ENCODE results near the gene ATF7IP2. TPM values are rescaled to one million over a fixed set of nuclear protein-coding genes. Genes with fewer than 3 reads are reported as not detected.
"Not testable (repeated sequence)": the region's sequence is repeated elsewhere in the genome, so short reads cannot be mapped to it uniquely, and the experiment has no call there.

Gene ATF7IP2
- polyA plus RNA-seq, 2 donors = 4.9 to 6.4 TPM

DNA sequence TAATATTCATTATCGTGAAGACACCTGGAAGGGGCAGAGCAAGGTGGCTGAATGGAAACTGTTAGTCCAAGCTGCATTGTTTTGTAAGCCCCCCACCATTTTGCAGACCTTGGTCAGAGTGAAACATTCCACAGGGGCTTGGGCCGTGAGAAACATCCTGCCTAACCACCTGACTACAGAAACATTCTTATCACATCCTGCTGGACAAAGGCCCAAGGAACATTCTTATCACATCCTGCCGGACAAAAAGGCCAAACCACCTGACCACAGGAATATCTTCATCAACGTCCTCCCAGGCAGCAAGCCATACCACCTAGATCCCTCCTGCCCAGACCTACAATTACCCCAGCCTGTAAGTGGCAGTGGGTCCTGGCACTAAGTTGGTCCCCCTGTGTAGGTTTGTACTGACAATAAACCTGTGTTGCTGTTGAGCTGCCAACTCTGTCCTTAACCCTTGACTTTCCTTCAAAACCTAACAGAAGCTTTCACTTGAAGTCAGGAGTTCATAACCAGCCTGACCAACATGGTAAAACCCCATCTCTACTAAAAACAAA, 19.6 kb downstream of the ATF7IP2 start:
- Histone ChIP-seq H3K4me1 (ENCODE audit: control insufficient read depth in 2 of 2, insufficient read depth in 2 of 2, low read length in 1 of 2) (no peaks in the 10 kb centered on the region), H3K27ac (ENCODE audit: low read depth in 2 of 2, low read length in 1 of 2) (no peak overlapping the region), H3K36me3 (ENCODE audit: control insufficient read depth in 2 of 2, insufficient read depth in 2 of 2, low read length in 1 of 2) (peaks cover 0 to 4% of the 10 kb centered on the region in 2 donors), H3K27me3 (ENCODE audit: control insufficient read depth in 1 of 2, insufficient read depth in 2 of 2, low read length in 2 of 2) (no peaks in the 10 kb centered on the region), H3K4me3 (ENCODE audit: low read depth in 1 of 2, low read length in 2 of 2) (no peak overlapping the region), H3K9me3 (ENCODE audit: control insufficient read depth in 2 of 2, insufficient read depth in 1 of 2, low read depth in 1 of 2, low read length in 1 of 2) (peaks cover 0 to 9% of the 10 kb centered on the region in 2 donors)
- 59 to 70% methylated on average over 4 of the region's 4 CpGs for WGBS, 2 donors

DNA sequence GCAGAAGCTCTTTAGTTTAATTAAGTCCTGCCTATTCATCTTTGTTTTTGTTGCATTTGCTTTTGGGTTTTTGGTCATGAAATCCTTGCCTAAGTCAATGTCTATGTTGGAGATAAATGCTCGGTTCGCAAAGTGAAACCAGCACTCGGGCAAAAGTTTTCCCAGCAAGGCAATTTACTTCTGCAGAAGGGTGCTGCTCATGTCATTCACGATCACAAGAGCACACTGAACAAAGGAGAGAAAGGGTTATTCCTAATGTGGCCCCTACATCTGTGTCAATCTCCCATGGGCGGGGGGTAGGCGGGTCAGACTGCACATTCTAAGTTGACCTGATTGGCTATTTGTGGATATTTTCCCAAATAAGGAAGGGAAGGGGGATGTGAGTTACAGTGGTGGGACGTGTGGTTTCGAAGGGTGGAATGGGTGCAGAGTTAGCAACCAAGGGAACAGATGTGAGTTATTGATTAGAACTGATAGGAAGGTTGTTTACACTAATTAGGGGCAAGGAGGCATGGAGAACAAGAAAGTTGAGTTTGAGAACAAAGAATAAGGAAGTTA, 23.0 kb downstream of the ATF7IP2 start:
- no peak overlapping the region for H3K27ac ChIP-seq (ENCODE audit: low read depth in 2 of 2, low read length in 1 of 2)
- no peaks in the 10 kb centered on the region for H3K4me1 ChIP-seq (ENCODE audit: control insufficient read depth in 2 of 2, insufficient read depth in 2 of 2, low read length in 1 of 2)
- H3K36me3 ChIP-seq (ENCODE audit: control insufficient read depth in 2 of 2, insufficient read depth in 2 of 2, low read length in 1 of 2) = peaks cover 0 to 4% of the 10 kb centered on the region in 2 donors
- H3K9me3 ChIP-seq (ENCODE audit: control insufficient read depth in 2 of 2, insufficient read depth in 1 of 2, low read depth in 1 of 2, low read length in 1 of 2) = peaks cover 0 to 12% of the 10 kb centered on the region in 2 donors
- WGBS, 2 donors = 88 to 92% methylated on average over 8 of the region's 8 CpGs
- H3K4me3 ChIP-seq (ENCODE audit: low read depth in 1 of 2, low read length in 2 of 2) = no peak overlapping the region
- H3K27me3 ChIP-seq (ENCODE audit: control insufficient read depth in 1 of 2, insufficient read depth in 2 of 2, low read length in 2 of 2) = no peaks in the 10 kb centered on the region

DNA sequence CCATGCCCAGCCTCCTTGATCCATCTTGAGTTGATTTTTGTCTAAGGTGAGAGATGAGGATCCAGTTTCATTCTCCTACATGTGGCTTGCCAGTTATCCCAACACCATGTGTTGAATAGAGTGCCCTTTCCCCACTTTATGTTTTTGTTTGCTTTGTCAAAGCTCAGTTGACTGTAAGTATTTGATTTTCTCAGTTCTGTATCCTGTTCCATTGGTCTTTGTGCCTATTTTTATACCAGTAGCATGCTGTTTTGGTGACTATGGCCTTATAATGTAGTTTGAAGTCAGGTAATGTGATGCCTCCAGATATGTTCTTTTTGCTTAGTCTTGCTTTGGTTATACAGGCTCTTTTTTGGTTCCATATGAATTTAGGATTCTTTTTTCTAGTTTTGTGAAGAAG, 23.9 kb downstream of the ATF7IP2 start:
- not testable (repeated sequence) for H3K4me3 ChIP-seq (ENCODE audit: low read depth in 1 of 2, low read length in 2 of 2); H3K27ac ChIP-seq (ENCODE audit: low read depth in 2 of 2, low read length in 1 of 2); H3K36me3 ChIP-seq (ENCODE audit: control insufficient read depth in 2 of 2, insufficient read depth in 2 of 2, low read length in 1 of 2); H3K4me1 ChIP-seq (ENCODE audit: control insufficient read depth in 2 of 2, insufficient read depth in 2 of 2, low read length in 1 of 2); H3K27me3 ChIP-seq (ENCODE audit: control insufficient read depth in 1 of 2, insufficient read depth in 2 of 2, low read length in 2 of 2)
- H3K9me3 ChIP-seq (ENCODE audit: control insufficient read depth in 2 of 2, insufficient read depth in 1 of 2, low read depth in 1 of 2, low read length in 1 of 2) = peaks cover 0 to 12% of the 10 kb centered on the region in 2 donors

DNA sequence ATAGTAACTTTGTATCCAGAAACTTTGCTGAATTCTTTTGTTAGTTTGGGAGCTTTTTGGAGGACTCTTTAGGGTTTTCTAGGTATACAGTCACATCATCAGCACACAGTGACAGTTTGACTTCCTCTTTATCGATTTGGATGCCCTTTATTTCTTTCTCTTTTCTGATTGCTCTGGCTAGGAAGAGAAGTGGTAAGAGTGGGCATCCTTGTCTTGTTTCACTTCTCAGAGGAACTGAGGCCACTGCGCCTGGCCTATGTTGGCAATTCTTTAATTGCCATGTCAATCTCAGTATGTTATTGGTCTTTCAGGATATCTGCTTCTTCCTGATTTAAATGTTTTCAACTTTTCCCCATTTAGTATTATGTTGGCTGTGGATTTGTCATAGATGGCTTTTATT, 24.6 kb downstream of the ATF7IP2 start:
- Histone ChIP-seq H3K27ac (ENCODE audit: low read depth in 2 of 2, low read length in 1 of 2) (no peak overlapping the region), H3K9me3 (ENCODE audit: control insufficient read depth in 2 of 2, insufficient read depth in 1 of 2, low read depth in 1 of 2, low read length in 1 of 2) (peaks cover 0 to 9% of the 10 kb centered on the region in 2 donors), H3K36me3 (ENCODE audit: control insufficient read depth in 2 of 2, insufficient read depth in 2 of 2, low read length in 1 of 2) (peaks cover 0 to 1% of the 10 kb centered on the region in 2 donors), H3K4me1 (ENCODE audit: control insufficient read depth in 2 of 2, insufficient read depth in 2 of 2, low read length in 1 of 2) (no peaks in the 10 kb centered on the region), H3K4me3 (ENCODE audit: low read depth in 1 of 2, low read length in 2 of 2) (no peak overlapping the region), H3K27me3 (ENCODE audit: control insufficient read depth in 1 of 2, insufficient read depth in 2 of 2, low read length in 2 of 2) (no peaks in the 10 kb centered on the region)
- 87 to 90% methylated on average over 2 of the region's 2 CpGs for WGBS, 2 donors

DNA sequence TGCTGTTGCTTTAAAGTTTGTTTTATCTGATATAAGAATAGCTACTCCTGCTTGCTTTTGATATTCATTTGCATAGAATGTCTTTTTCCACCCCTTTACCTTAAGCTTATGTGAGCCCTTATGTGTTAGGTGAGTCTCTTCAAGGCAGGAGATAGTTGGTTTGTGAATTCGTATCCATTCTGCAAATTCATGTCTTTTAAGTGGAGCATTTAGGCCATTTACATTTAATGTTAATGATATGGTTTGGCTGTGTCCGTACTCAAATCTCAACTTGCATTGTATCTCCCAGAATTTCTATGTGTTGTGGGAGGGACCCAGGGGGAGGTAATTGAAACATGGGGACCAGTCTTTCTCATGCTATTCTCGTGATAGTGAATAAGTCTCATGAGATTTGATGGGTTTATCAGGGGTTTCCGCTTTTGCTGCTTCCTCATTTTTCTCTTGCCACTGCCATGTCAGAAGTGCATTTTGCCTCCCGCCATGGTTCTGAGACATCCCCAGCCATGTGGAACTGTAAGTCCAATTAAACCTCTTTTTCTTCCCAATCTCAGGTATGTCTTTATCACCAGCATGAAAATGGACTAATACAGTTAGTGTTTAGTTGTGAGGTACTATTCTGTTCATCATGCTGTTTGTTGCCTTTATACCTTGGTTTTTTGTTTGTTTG, 27.2 kb downstream of the ATF7IP2 start:
- Histone ChIP-seq H3K9me3 (ENCODE audit: control insufficient read depth in 2 of 2, insufficient read depth in 1 of 2, low read depth in 1 of 2, low read length in 1 of 2) (peaks cover 3 to 14% of the 10 kb centered on the region in 2 donors), H3K4me1 (ENCODE audit: control insufficient read depth in 2 of 2, insufficient read depth in 2 of 2, low read length in 1 of 2) (no peaks in the 10 kb centered on the region), H3K4me3 (ENCODE audit: low read depth in 1 of 2, low read length in 2 of 2) (no peak overlapping the region), H3K36me3 (ENCODE audit: control insufficient read depth in 2 of 2, insufficient read depth in 2 of 2, low read length in 1 of 2) (no peaks in the 10 kb centered on the region), H3K27me3 (ENCODE audit: control insufficient read depth in 1 of 2, insufficient read depth in 2 of 2, low read length in 2 of 2) (no peaks in the 10 kb centered on the region), H3K27ac (ENCODE audit: low read depth in 2 of 2, low read length in 1 of 2) (no peak overlapping the region)
- WGBS, 2 donors = 92 to 95% methylated on average over 5 of the region's 5 CpGs

DNA sequence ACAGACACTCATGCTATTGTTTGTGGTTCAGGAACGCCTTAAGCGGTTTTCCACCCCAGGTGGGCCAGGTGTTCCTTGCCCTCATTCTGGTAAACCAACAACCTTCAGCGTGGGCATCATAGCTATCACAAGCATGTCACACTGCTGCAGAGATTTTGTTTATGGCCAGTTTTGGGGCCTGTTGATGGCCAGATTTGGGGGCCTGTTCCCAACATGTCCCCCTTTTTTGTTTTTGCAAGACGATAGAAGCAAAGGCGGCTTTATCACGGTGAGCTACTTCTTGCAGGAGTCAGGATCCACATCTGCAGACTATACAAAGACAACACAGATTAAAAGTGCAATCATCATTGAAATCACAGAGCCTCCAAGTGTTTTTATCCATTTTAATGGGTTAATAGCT, 32.3 kb downstream of the ATF7IP2 start:
- H3K4me3 ChIP-seq (ENCODE audit: low read depth in 1 of 2, low read length in 2 of 2); H3K36me3 ChIP-seq (ENCODE audit: control insufficient read depth in 2 of 2, insufficient read depth in 2 of 2, low read length in 1 of 2); H3K27ac ChIP-seq (ENCODE audit: low read depth in 2 of 2, low read length in 1 of 2); H3K4me1 ChIP-seq (ENCODE audit: control insufficient read depth in 2 of 2, insufficient read depth in 2 of 2, low read length in 1 of 2); H3K27me3 ChIP-seq (ENCODE audit: control insufficient read depth in 1 of 2, insufficient read depth in 2 of 2, low read length in 2 of 2): not testable (repeated sequence)
- peaks cover 4 to 11% of the 10 kb centered on the region in 2 donors for H3K9me3 ChIP-seq (ENCODE audit: control insufficient read depth in 2 of 2, insufficient read depth in 1 of 2, low read depth in 1 of 2, low read length in 1 of 2)
- WGBS, 2 donors = 96 to 97% methylated on average over 6 of the region's 6 CpGs

DNA sequence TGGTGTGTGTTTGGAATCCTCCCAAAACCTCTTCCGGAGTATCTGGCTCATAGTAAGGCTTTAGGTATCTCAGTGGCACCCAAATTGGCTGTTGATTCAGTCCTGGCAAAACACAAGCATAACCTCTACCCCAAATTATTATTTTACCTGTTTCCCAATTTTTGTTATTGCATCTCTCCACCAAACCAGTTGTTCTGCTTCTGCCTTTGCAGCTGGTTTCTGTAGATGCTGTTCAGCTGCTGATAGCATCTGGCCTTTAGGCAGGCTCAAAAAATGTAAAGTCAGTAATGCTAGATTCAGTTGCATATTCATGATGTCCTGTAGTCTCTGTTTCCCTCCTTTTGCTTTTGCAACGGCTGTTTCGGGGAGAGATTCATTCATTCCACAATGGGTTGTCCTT, 33.8 kb downstream of the ATF7IP2 start:
- no peak overlapping the region for H3K4me3 ChIP-seq (ENCODE audit: low read depth in 1 of 2, low read length in 2 of 2)
- H3K9me3 ChIP-seq (ENCODE audit: control insufficient read depth in 2 of 2, insufficient read depth in 1 of 2, low read depth in 1 of 2, low read length in 1 of 2) = peaks cover 4 to 11% of the 10 kb centered on the region in 2 donors
- WGBS, 2 donors = 95 to 96% methylated on average over 3 of the region's 3 CpGs

DNA sequence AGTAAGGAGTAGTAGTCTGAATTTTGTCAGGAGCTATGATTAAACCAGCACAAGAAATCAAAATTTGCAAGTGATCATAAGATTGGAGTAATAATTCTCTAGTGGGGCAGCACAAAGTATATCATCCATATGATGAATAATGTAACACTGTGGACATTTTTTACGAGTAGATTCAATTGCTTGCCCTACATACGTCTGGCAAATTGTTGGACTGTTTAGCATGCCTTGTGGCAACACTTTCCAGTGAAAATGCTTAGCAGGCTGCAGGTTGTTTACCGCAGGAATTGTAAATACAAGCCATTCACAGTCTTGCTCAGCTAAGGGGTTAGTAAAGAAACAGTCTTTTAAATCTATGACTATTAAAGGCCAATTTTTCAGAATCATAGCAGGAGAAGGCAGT, 35.7 kb downstream of the ATF7IP2 start:
- Histone ChIP-seq H3K4me1 (ENCODE audit: control insufficient read depth in 2 of 2, insufficient read depth in 2 of 2, low read length in 1 of 2) (no peaks in the 10 kb centered on the region), H3K4me3 (ENCODE audit: low read depth in 1 of 2, low read length in 2 of 2) (no peak overlapping the region), H3K9me3 (ENCODE audit: control insufficient read depth in 2 of 2, insufficient read depth in 1 of 2, low read depth in 1 of 2, low read length in 1 of 2) (peaks cover 4 to 9% of the 10 kb centered on the region in 2 donors), H3K27me3 (ENCODE audit: control insufficient read depth in 1 of 2, insufficient read depth in 2 of 2, low read length in 2 of 2) (no peaks in the 10 kb centered on the region), H3K27ac (ENCODE audit: low read depth in 2 of 2, low read length in 1 of 2) (no peak overlapping the region), H3K36me3 (ENCODE audit: control insufficient read depth in 2 of 2, insufficient read depth in 2 of 2, low read length in 1 of 2) (no peaks in the 10 kb centered on the region)
- WGBS, 2 donors = 93 to 95% methylated on average over 3 of the region's 3 CpGs

More for the DNA sequence above, 33.8 kb downstream of the ATF7IP2 start:
- Histone ChIP-seq H3K36me3 (ENCODE audit: control insufficient read depth in 2 of 2, insufficient read depth in 2 of 2, low read length in 1 of 2) (no peaks in the 10 kb centered on the region), H3K27ac (ENCODE audit: low read depth in 2 of 2, low read length in 1 of 2) (no peak overlapping the region), H3K4me1 (ENCODE audit: control insufficient read depth in 2 of 2, insufficient read depth in 2 of 2, low read length in 1 of 2) (no peaks in the 10 kb centered on the region), H3K27me3 (ENCODE audit: control insufficient read depth in 1 of 2, insufficient read depth in 2 of 2, low read length in 2 of 2) (no peaks in the 10 kb centered on the region)

DNA sequence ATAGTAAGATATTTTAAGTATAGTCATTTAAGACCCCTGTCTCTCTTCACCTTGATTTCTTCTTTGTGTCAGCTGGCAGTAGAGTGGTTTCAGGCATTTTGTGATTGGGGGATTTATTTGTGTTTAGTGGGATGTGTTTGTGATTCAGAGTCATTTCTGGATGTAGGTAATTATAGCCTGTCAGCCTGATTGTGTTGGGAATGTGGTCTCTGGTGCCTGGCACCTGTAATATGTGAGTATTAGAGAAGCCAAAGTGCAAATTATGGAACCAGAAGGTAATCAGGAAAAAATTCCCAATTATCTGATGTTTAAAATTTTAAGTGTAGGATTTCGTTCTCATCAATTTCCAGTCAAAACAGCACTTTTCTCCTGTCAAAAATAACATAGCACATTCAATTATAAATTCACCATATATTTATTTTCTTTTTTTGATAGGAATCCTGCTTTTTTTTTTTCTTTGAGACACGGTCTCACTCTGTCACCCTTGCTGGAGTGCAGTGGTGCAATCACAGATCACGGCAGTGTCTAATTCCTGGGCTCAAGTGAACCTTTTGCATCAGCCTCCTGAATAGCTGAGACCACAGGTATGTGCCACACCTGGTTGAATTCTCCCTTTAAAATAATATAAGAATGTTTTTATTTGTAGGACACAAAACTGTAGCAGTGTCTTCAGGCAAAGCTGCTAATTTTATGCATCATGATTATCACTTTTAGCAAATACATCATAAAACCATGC, 42.7 kb downstream of the ATF7IP2 start:
- 79 to 89% methylated on average over 3 of the region's 3 CpGs for WGBS, 2 donors
- Histone ChIP-seq H3K36me3 (ENCODE audit: control insufficient read depth in 2 of 2, insufficient read depth in 2 of 2, low read length in 1 of 2) (no peaks in the 10 kb centered on the region), H3K27me3 (ENCODE audit: control insufficient read depth in 1 of 2, insufficient read depth in 2 of 2, low read length in 2 of 2) (no peaks in the 10 kb centered on the region), H3K4me3 (ENCODE audit: low read depth in 1 of 2, low read length in 2 of 2) (no peak overlapping the region), H3K27ac (ENCODE audit: low read depth in 2 of 2, low read length in 1 of 2) (no peak overlapping the region), H3K9me3 (ENCODE audit: control insufficient read depth in 2 of 2, insufficient read depth in 1 of 2, low read depth in 1 of 2, low read length in 1 of 2) (no peaks in the 10 kb centered on the region), H3K4me1 (ENCODE audit: control insufficient read depth in 2 of 2, insufficient read depth in 2 of 2, low read length in 1 of 2) (no peaks in the 10 kb centered on the region)
